Measurements from ENCODE around the gene SZT2. TPM values are rescaled to one million over a fixed set of nuclear protein-coding genes. Genes with fewer than 3 reads are reported as not detected.
A peak's percentile ranks its signal among the peaks of the same experiment; 100 is the strongest.

SZT2 gene
- total and polyA plus RNA-seq, 2 of the 13 experiments (the other 11 are each of a cell fraction or from before 2014, with no cell fraction given) = 8.0 to 8.8 TPM

- Histone ChIP-seq H4K20me1 (ENCODE audit: insufficient read depth, low read length) (no peaks in the 10 kb centered on the region), H3K4me1 (ENCODE audit: insufficient read depth, low read length) (peaks cover 57% of the 10 kb centered on the region), H3K9me3 (ENCODE audit: low read length) (no peaks in the 10 kb centered on the region), H3K27ac (ENCODE audit: extremely low read length, insufficient read depth, low read length) (no peak overlapping the region), H3K4me3 (replicated peaks in 1 of 3; ENCODE audit: insufficient read depth in 1 of 3, low read depth in 2 of 3, low read length in 3 of 3) (no peak overlapping the region), H3K36me3 (replicated peaks in 1 of 2; ENCODE audit: control insufficient read depth in 1 of 2, insufficient read depth in 2 of 2, low read length in 2 of 2) (no peaks in the 10 kb centered on the region), H3K4me2 (ENCODE audit: low read depth, low read length) (no peak overlapping the region), H3K9ac (ENCODE audit: insufficient read depth, low read depth, low read length) (no peak overlapping the region), H3K79me2 (ENCODE audit: insufficient read depth, low read length) (no peaks in the 10 kb centered on the region), H2AFZ (ENCODE audit: low read length) (no peak overlapping the region), H3K27me3 (ENCODE audit: control insufficient read depth in 1 of 2, insufficient read depth in 2 of 2, low read length in 2 of 2) (no peaks in the 10 kb centered on the region; a peak in 1 of 5 replicates)
- FAIRE-seq (no peak), ATAC-seq (no peak), DNase-seq (ENCODE audit: low spot score) (peak; percentile 50)
- ChIA-PET POLR2A (interaction anchor here (1.1 to 1.6 kb wide), 2 partner anchors 14 to 59 kb away, joined by 3 to 5 read pairs; partner anchors contain the start of gene C1orf210), CTCF (ENCODE audit: low intra/inter-chr PET ratio, low total read pairs) (no interaction called here)
- intact Hi-C loops (cut with micrococcal nuclease; ENCODE audit: unreplicated experiment) = no loop called here
- in situ Hi-C loops (cut with HindIII; ENCODE audit: extremely low pct_ligation_motif_present, low pct_unique_long_range_greater_than_20kb) = no loop called here
- WGBS (ENCODE audit: low lambda C conversion rate) = 28% methylated on average over 4 of the region's 4 CpGs
- BruUV-seq (replicated peaks) = no TSS peak
- TF ChIP-seq, protein P1, sequence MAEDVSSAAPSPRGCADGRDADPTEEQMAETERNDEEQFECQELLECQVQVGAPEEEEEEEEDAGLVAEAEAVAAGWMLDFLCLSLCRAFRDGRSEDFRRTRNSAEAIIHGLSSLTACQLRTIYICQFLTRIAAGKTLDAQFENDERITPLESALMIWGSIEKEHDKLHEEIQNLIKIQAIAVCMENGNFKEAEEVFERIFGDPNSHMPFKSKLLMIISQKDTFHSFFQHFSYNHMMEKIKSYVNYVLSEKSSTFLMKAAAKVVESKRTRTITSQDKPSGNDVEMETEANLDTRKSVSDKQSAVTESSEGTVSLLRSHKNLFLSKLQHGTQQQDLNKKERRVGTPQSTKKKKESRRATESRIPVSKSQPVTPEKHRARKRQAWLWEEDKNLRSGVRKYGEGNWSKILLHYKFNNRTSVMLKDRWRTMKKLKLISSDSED (CRISPR knock-in tag; IDR thresholded peaks at IDR 0.05) = no peak
- TF ChIP-seq FOSL2 (CRISPR knock-in tag; IDR thresholded peaks at IDR 0.05) = no peak
- TF ChIP-seq FOXA3 (CRISPR knock-in tag; IDR thresholded peaks at IDR 0.05) = 0 out of 2 replicates have a peak, but pooled peaks have one; percentile 7
- TF ChIP-seq TCF7 (IDR thresholded peaks at IDR 0.05; ENCODE audit: low read depth) = peak; percentile 35; the same call in 1 of the 2 replicates
- TF ChIP-seq ARID5B (CRISPR knock-in tag; IDR thresholded peaks at IDR 0.05) = peak; percentile 33; the same call in 1 of the 2 replicates
- TF ChIP-seq RARA (CRISPR knock-in tag; IDR thresholded peaks at IDR 0.05) = peak; percentile 46; the same call in 1 of the 2 replicates
- TF ChIP-seq MEF2D (CRISPR knock-in tag; IDR thresholded peaks at IDR 0.05) = 0 out of 2 replicates have a peak, but pooled peaks have one; percentile 37
- TF ChIP-seq HMG20A (CRISPR knock-in tag; IDR thresholded peaks at IDR 0.05; ENCODE audit: borderline replicate concordance) = peak; percentile 20; the same call in 1 of the 2 replicates
- TF ChIP-seq ZNF788 (CRISPR knock-in tag; IDR thresholded peaks at IDR 0.05; ENCODE audit: borderline replicate concordance) = no peak
- peak; percentile 50 for TF ChIP-seq SKI (IDR thresholded peaks at IDR 0.05; ENCODE audit: partially characterized antibody)
- 0 out of 4 replicates have a peak, but pooled peaks of 1 of the 2 experiments have one; percentile 18 for TF ChIP-seq EP300 (IDR thresholded peaks at IDR 0.05; ENCODE audit: low read depth in 2 of 2, low read length in 2 of 2)
- no peak for TF ChIP-seq EP300 (CRISPR knock-in tag; IDR thresholded peaks at IDR 0.05; ENCODE audit: borderline replicate concordance)
- TF ChIP-seq GABPA (IDR thresholded peaks at IDR 0.05; ENCODE audit: low read depth, low read length) = no peak
- TF ChIP-seq GABPA (CRISPR knock-in tag; IDR thresholded peaks at IDR 0.05; ENCODE audit: low read depth) = peak; percentile 23; the same call in 1 of the 2 replicates
- 0 out of 2 replicates have a peak, but pooled peaks have one; percentile 16 for TF ChIP-seq SAP130 (CRISPR knock-in tag; IDR thresholded peaks at IDR 0.05; ENCODE audit: low read depth)
Measured at GRCh38 chr1:43344267-43344850, 45.3 kb upstream of the SZT2 start.
